Neuronal stem cell (in vitro differentiated cells): ENCODE data around the gene CCT5.

ENCODE experiments used
- DNase-seq: peaks from one replicate; pipeline ENCODE4 v3.0.0-alpha.2; 2013; ENCODE audit warnings: low spot score
- H2AFZ ChIP-seq: one replicate; pipeline ENCODE4 v1.6.1; 2013; ENCODE audit warnings: mild to moderate bottlenecking, low read length, inconsistent platforms
- H2AK5ac ChIP-seq: 2 replicates; pipeline ENCODE4 v1.6.1; 2013; ENCODE audit warnings: low read depth, mild to moderate bottlenecking, inconsistent platforms, low read length, moderate library complexity, mixed read lengths
- H2BK120ac ChIP-seq: 2 replicates; pipeline ENCODE4 v1.6.1; 2013; ENCODE audit warnings: low read depth, mild to moderate bottlenecking, inconsistent platforms, low read length, moderate library complexity, mixed read lengths
- H2BK12ac ChIP-seq: one replicate; pipeline ENCODE4 v1.6.1; 2013; ENCODE audit warnings: low read length, inconsistent platforms
- H2BK15ac ChIP-seq: 2 replicates; pipeline ENCODE4 v1.6.1; 2013; ENCODE audit warnings: mild to moderate bottlenecking, low read length, inconsistent platforms, mixed read lengths
- H2BK5ac ChIP-seq: one replicate; pipeline ENCODE4 v1.6.1; 2013; ENCODE audit warnings: inconsistent platforms, mild to moderate bottlenecking, low read length, moderate library complexity
- H3K14ac ChIP-seq: one replicate; pipeline ENCODE4 v1.6.1; 2013; ENCODE audit warnings: low read length, inconsistent platforms
- H3K18ac ChIP-seq: 2 replicates; pipeline ENCODE4 v1.6.1; 2013; ENCODE audit warnings: low read length, inconsistent platforms
- H3K23ac ChIP-seq: 2 replicates; pipeline ENCODE4 v1.6.1; 2013; ENCODE audit warnings: low read depth, mild to moderate bottlenecking, mixed read lengths, low read length, inconsistent platforms; ENCODE audit not compliant: poor library complexity
- H3K27ac ChIP-seq: replicated peaks from 3 replicates; pipeline ENCODE4 v1.5.1; 2013; ENCODE audit warnings: low read length, inconsistent platforms
- H3K27me3 ChIP-seq, 3 experiments: 2 replicates each; pipeline ENCODE4 v1.6.1; 2013; ENCODE audit warnings: low read length in 3 of 3, mild to moderate bottlenecking in 2 of 3, inconsistent platforms in 1 of 3, low read depth in 1 of 3, mixed read lengths in 1 of 3, moderate library complexity in 1 of 3; ENCODE audit not compliant: control insufficient read depth in 3 of 3, insufficient read depth in 3 of 3
- H3K36me3 ChIP-seq, 2 donors: replicated peaks in 1 of 2; 2 replicates each; pipeline ENCODE4 v1.6.1; 2013; ENCODE audit warnings: low read length in 2 of 2; ENCODE audit not compliant: control insufficient read depth in 2 of 2, insufficient read depth in 2 of 2
- H3K4ac ChIP-seq: 2 replicates; pipeline ENCODE4 v1.6.1; 2013; ENCODE audit warnings: inconsistent platforms, mild to moderate bottlenecking, low read length, moderate library complexity
- H3K4me1 ChIP-seq, 2 donors: 1 replicate in 1 of 2; 2 replicates in 1 of 2; pipeline ENCODE4 v1.6.1; 2013; ENCODE audit warnings: low read length in 2 of 2, low read depth in 1 of 2; ENCODE audit not compliant: control insufficient read depth in 2 of 2, insufficient read depth in 1 of 2
- H3K4me2 ChIP-seq: one replicate; pipeline ENCODE4 v1.6.1; 2013; ENCODE audit warnings: mild to moderate bottlenecking, low read length, inconsistent platforms; ENCODE audit not compliant: insufficient read depth, poor library complexity, severe bottlenecking
- H3K4me3 ChIP-seq, 2 donors: 2 replicates each; pipeline ENCODE4 v1.5.1; 2013; ENCODE audit warnings: low read length in 2 of 2, mild to moderate bottlenecking in 2 of 2, inconsistent platforms in 1 of 2, moderate library complexity in 1 of 2
- H3K79me1 ChIP-seq: one replicate; pipeline ENCODE4 v1.6.1; 2013; ENCODE audit warnings: low read depth, mild to moderate bottlenecking, inconsistent platforms, low read length, moderate library complexity
- H3K9ac ChIP-seq: one replicate; pipeline ENCODE4 v1.6.1; 2013; ENCODE audit warnings: mild to moderate bottlenecking, low read depth, low read length, inconsistent platforms; ENCODE audit not compliant: poor library complexity
- H3K9me3 ChIP-seq, 2 donors: replicated peaks in 1 of 2; 2 replicates each; pipeline versions ENCODE3 to v1.6.1; 2013; ENCODE audit warnings: low read length in 2 of 2, mild to moderate bottlenecking in 2 of 2, inconsistent platforms in 1 of 2, low read depth in 1 of 2, mixed read lengths in 1 of 2, moderate library complexity in 1 of 2; ENCODE audit not compliant: control insufficient read depth in 2 of 2, insufficient read depth in 1 of 2
- H4K8ac ChIP-seq: one replicate; pipeline ENCODE4 v1.6.1; 2013; ENCODE audit warnings: low read depth, mild to moderate bottlenecking, inconsistent platforms, low read length, moderate library complexity
- H4K91ac ChIP-seq: one replicate; pipeline ENCODE4 v1.6.1; 2013; ENCODE audit warnings: low read length, low read depth, mild to moderate bottlenecking, inconsistent platforms; ENCODE audit not compliant: poor library complexity
- WGBS, 2 donors: extraction: QIAGEN DNeasy Blood & Tissue Kit; methylation state at CpG; one replicate each; pipeline ENCODE4 v1.1.7; 2013; ENCODE audit warnings: missing lambda C conversion rate in 2 of 2, mixed read lengths in 1 of 2; ENCODE audit not compliant: insufficient read length in 2 of 2, insufficient replicate concordance in 1 of 2; ENCODE audit errors: extremely low coverage in 2 of 2; 5-methylcytosine and 5-hydroxymethylcytosine counted together

The CCT5 gene

GRCh38 chr5:10288592-10289219, 38.6 kb downstream of the CCT5 start:
- Histone ChIP-seq H3K79me1 (no peaks in the 10 kb centered on the region), H3K4me1 (peaks cover 6 to 8% of the 10 kb centered on the region in 2 donors), H2BK12ac (no peak overlapping the region), H3K36me3 (peaks cover 6 to 33% of the 10 kb centered on the region in 2 donors), H4K91ac (no peak overlapping the region), H3K14ac (no peak overlapping the region), H2BK120ac (no peak overlapping the region), H3K4me2 (no peak overlapping the region), H2AK5ac (no peak overlapping the region), H4K8ac (no peak overlapping the region), H2AFZ (no peak overlapping the region), H3K27me3 (no peaks in the 10 kb centered on the region), H3K4ac (no peak overlapping the region), H3K27ac (no peak overlapping the region), H3K18ac (no peak overlapping the region), H3K9me3 (no peaks in the 10 kb centered on the region), H3K4me3 (no peak overlapping the region), H2BK15ac (no peak overlapping the region), H3K23ac (no peak overlapping the region), H3K9ac (no peak overlapping the region), H2BK5ac (no peak overlapping the region)
- DNase-seq, result no peak
- WGBS, 2 donors, result no CpG with 5 or more reads among the region's 13 CpGs

- no CpG with 5 or more reads among the region's 6 CpGs for WGBS, 2 donors
- Histone ChIP-seq H3K14ac (no peak overlapping the region), H2BK15ac (no peak overlapping the region), H3K27me3 (no peaks in the 10 kb centered on the region), H2AFZ (no peak overlapping the region), H3K79me1 (no peaks in the 10 kb centered on the region), H3K18ac (no peak overlapping the region), H2BK12ac (no peak overlapping the region), H3K4me3 (no peak overlapping the region), H3K9ac (no peak overlapping the region), H3K27ac (no peak overlapping the region), H3K4ac (no peak overlapping the region), H3K36me3 (peaks cover 6 to 33% of the 10 kb centered on the region in 2 donors), H2BK120ac (no peak overlapping the region), H2AK5ac (no peak overlapping the region), H3K4me1 (peaks cover 2 to 5% of the 10 kb centered on the region in 2 donors), H4K91ac (no peak overlapping the region), H3K9me3 (no peaks in the 10 kb centered on the region), H3K23ac (no peak overlapping the region), H4K8ac (no peak overlapping the region), H3K4me2 (no peak overlapping the region), H2BK5ac (no peak overlapping the region)
- no peak for DNase-seq
These were observed 39.3 kb downstream of the CCT5 start for GRCh38 chr5:10289353-10289752.

GRCh38 chr5:10289991-10290390, 39.9 kb downstream of the CCT5 start:
- H4K8ac ChIP-seq, result peak overlapping the region; percentile 31
- H3K36me3 ChIP-seq, result peaks cover 6 to 33% of the 10 kb centered on the region in 2 donors
- no peak overlapping the region for H2AFZ ChIP-seq
- no peak overlapping the region for H4K91ac ChIP-seq
- H2BK15ac ChIP-seq, result no peak overlapping the region
- DNase-seq, result no peak
- WGBS, 2 donors, result no CpG with 5 or more reads among the region's 10 CpGs
- no peaks in the 10 kb centered on the region for H3K9me3 ChIP-seq
- no peak overlapping the region for H3K9ac ChIP-seq
- peak overlapping the region; percentile 58 for H2AK5ac ChIP-seq
- no peaks in the 10 kb centered on the region for H3K27me3 ChIP-seq
- H3K27ac ChIP-seq, result no peak overlapping the region
- peak overlapping the region; percentile 52 for H3K18ac ChIP-seq
- no peak overlapping the region for H3K4me2 ChIP-seq
- H3K4me3 ChIP-seq, result no peak overlapping the region
- H3K4me1 ChIP-seq, result peaks cover 0 to 3% of the 10 kb centered on the region in 2 donors
- H3K14ac ChIP-seq, result no peak overlapping the region
- no peak overlapping the region for H2BK12ac ChIP-seq
- H3K79me1 ChIP-seq, result no peaks in the 10 kb centered on the region
- H2BK120ac ChIP-seq, result no peak overlapping the region
- no peak overlapping the region for H2BK5ac ChIP-seq
- no peak overlapping the region for H3K4ac ChIP-seq
- peak overlapping the region; percentile 77 for H3K23ac ChIP-seq

GRCh38 chr5:10290438-10290837, 40.4 kb downstream of the CCT5 start:
- Histone ChIP-seq H2AFZ (no peak overlapping the region), H2BK15ac (no peak overlapping the region), H3K4me1 (peaks cover 0 to 3% of the 10 kb centered on the region in 2 donors), H3K27ac (no peak overlapping the region), H3K4ac (no peak overlapping the region), H2BK120ac (no peak overlapping the region), H2BK5ac (no peak overlapping the region), H3K9me3 (no peaks in the 10 kb centered on the region), H4K8ac (no peak overlapping the region), H3K27me3 (no peaks in the 10 kb centered on the region), H3K14ac (no peak overlapping the region), H3K36me3 (peaks cover 6 to 33% of the 10 kb centered on the region in 2 donors), H3K23ac (no peak overlapping the region), H3K4me2 (no peak overlapping the region), H2BK12ac (no peak overlapping the region), H2AK5ac (no peak overlapping the region), H3K4me3 (no peak overlapping the region), H4K91ac (no peak overlapping the region), H3K79me1 (no peaks in the 10 kb centered on the region), H3K18ac (no peak overlapping the region), H3K9ac (no peak overlapping the region)
- DNase-seq, result no peak
- no CpG with 5 or more reads among the region's 9 CpGs for WGBS, 2 donors
